ENCODE data around the gene TRPM1. TPM values are rescaled to one million over a fixed set of nuclear protein-coding genes. Genes with fewer than 3 reads are reported as not detected.

The TRPM1 gene
- total RNA-seq, 2 donors from 2014 or later: not detected

DNA sequence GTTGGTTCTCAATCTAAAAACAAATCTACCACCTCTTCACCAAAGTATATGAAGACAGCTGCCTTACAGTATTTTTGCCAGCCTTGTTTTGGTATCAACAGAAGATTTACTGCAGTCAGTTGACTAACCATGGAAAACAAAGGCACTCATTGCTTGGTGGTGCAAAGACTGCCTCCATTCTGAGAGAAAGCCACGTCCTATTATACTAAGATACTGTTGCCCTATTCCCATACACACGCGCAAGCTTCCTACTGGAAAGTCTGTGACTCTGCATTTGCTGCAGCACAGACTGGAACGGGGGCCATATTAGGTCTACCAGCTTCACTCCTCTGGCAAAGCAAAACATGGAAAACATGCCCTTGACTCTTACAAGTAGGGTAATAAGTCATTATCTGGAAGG lies 128.1 kb downstream of the TRPM1 start:
- no peak overlapping the region for H3K27ac Mint-ChIP-seq
- H3K9me3 ChIP-seq (ENCODE audit: control insufficient read depth, low read length, poor library complexity, severe bottlenecking): no peaks in the 10 kb centered on the region
- H3K4me3 Mint-ChIP-seq: no peak overlapping the region
- peaks cover 13% of the 10 kb centered on the region for H3K4me1 Mint-ChIP-seq
- H3K36me3 Mint-ChIP-seq (ENCODE audit: low read depth): no peaks in the 10 kb centered on the region
- DNase-seq: no peak
- no peaks in the 10 kb centered on the region for H3K27me3 Mint-ChIP-seq
- no peak for ATAC-seq

GRCh38 chr15:30969724-30970123 lies 131.8 kb downstream of the TRPM1 start:
- H3K9me3 ChIP-seq (ENCODE audit: control insufficient read depth, low read length, poor library complexity, severe bottlenecking): no peaks in the 10 kb centered on the region
- Mint-ChIP-seq H3K27ac (peak overlapping the region; percentile 3), H3K4me3 (no peak overlapping the region), H3K4me1 (peaks cover 7% of the 10 kb centered on the region), H3K27me3 (no peaks in the 10 kb centered on the region), H3K36me3 (ENCODE audit: low read depth) (no peaks in the 10 kb centered on the region)
- ATAC-seq (no peak), DNase-seq (no peak)

DNA sequence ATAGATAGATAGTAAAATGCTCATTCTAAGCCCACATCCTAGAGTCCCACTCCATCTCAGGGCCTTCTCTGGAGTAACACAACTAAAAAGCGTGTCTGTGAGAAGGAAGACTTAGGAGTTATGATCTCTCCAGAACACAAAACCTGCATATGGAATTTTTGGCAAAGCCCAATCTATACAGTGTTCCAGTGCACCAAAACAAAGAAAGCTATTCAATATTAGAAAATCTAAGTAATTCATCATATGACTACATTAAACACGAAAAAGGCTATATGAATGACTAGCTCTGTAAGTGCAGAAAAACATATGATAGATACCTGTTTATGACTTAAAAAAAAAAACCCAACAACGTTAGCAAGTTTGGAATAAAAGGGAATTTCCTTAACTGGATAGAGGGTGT lies 137.8 kb downstream of the TRPM1 start:
- H3K4me3 Mint-ChIP-seq: no peak overlapping the region
- H3K36me3 Mint-ChIP-seq (ENCODE audit: low read depth): peaks cover 9% of the 10 kb centered on the region
- H3K9me3 ChIP-seq (ENCODE audit: control insufficient read depth, low read length, poor library complexity, severe bottlenecking): no peaks in the 10 kb centered on the region
- no peak for DNase-seq
- peaks cover 19% of the 10 kb centered on the region for H3K4me1 Mint-ChIP-seq
- no peaks in the 10 kb centered on the region for H3K27me3 Mint-ChIP-seq
- no peak overlapping the region for H3K27ac Mint-ChIP-seq
- no peak for ATAC-seq

DNA sequence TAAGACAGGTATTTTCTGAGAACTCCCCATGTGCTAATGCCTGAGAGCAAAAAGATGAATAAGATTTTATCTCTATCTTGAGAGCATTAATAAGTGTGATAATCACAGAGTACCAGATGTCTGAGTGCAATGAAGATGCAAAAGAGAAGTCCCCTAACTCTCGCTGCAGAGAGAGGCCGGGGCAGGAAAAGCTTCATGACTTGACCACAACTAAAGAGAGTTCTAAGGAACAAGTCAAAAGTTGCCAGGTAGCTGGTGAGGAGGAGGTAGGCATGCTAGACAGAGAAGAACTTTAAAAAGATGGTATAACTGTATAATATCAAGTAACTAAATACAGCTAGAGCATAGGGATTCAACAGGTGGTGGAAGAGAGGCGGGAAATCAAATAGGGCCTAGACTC lies 138.9 kb downstream of the TRPM1 start:
- ATAC-seq (no peak), DNase-seq (no peak)
- Mint-ChIP-seq H3K4me3 (no peak overlapping the region), H3K36me3 (ENCODE audit: low read depth) (peaks cover 14% of the 10 kb centered on the region), H3K27me3 (no peaks in the 10 kb centered on the region), H3K4me1 (peaks cover 23% of the 10 kb centered on the region), H3K27ac (peak overlapping the region; percentile 79)
- no peaks in the 10 kb centered on the region for H3K9me3 ChIP-seq (ENCODE audit: control insufficient read depth, low read length, poor library complexity, severe bottlenecking)

GRCh38 chr15:30962079-30962478 lies 139.4 kb downstream of the TRPM1 start:
- H3K4me1 Mint-ChIP-seq: peaks cover 26% of the 10 kb centered on the region
- H3K36me3 Mint-ChIP-seq (ENCODE audit: low read depth): peaks cover 16% of the 10 kb centered on the region
- peak overlapping the region; percentile 86 for H3K27ac Mint-ChIP-seq
- no peaks in the 10 kb centered on the region for H3K9me3 ChIP-seq (ENCODE audit: control insufficient read depth, low read length, poor library complexity, severe bottlenecking)
- H3K4me3 Mint-ChIP-seq: no peak overlapping the region
- H3K27me3 Mint-ChIP-seq: no peaks in the 10 kb centered on the region
- DNase-seq: no peak
- no peak for ATAC-seq

GRCh38 chr15:30958219-30958618 lies 143.3 kb downstream of the TRPM1 start:
- no peak overlapping the region for H3K4me3 Mint-ChIP-seq
- no peaks in the 10 kb centered on the region for H3K27me3 Mint-ChIP-seq
- H3K4me1 Mint-ChIP-seq: peaks cover 26% of the 10 kb centered on the region
- DNase-seq: no peak
- ATAC-seq: no peak
- H3K36me3 Mint-ChIP-seq (ENCODE audit: low read depth): peaks cover 21% of the 10 kb centered on the region
- H3K9me3 ChIP-seq (ENCODE audit: control insufficient read depth, low read length, poor library complexity, severe bottlenecking): no peaks in the 10 kb centered on the region
- peak overlapping the region; percentile 93 for H3K27ac Mint-ChIP-seq

DNA sequence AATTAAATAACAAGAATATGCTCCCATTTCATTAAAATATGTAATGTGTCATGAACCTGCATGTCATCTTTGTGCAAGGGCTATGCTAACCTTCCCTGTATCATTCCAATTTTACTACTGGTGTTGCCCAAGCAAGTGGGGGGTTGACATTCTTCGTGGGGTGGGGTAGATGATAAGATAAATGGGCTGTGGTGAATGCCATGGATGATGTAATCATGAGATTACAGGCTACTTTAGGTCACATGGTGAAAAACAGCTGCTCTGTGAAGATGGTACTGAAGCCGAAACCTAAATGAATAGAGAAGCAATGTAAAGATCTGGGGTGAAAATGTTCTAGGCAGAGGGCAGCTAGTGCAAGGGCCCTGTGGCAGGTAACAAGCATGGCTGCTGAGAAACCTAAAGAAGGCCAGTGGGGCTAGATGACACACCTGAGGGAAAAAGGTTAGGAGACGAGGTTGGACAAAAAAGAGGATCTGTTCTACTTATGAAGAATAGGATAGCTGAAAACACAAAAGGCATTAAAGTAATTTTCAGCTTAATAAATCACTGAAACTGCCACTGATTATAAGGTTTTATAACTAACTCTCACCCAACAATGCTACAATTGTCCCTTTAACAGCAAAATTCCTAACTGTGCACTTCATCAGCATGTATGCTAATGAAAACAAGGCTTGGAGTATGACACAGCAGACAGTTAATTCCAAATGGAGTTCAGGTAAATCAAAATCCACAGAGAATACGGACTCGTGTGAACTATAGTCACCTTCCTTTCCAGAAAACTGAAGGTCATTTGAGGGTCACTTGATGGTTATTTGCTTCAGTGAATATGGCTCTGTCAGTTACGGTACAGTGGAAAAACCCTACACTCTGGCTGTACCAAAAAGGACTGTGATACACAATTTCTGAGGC lies 145.1 kb downstream of the TRPM1 start:
- no peaks in the 10 kb centered on the region for H3K27me3 Mint-ChIP-seq
- peak overlapping the region; percentile 93 for H3K27ac Mint-ChIP-seq
- peaks cover 17% of the 10 kb centered on the region for H3K4me1 Mint-ChIP-seq
- H3K4me3 Mint-ChIP-seq: no peak overlapping the region
- H3K36me3 Mint-ChIP-seq (ENCODE audit: low read depth): peaks cover 20% of the 10 kb centered on the region
- no peak for ATAC-seq
- no peaks in the 10 kb centered on the region for H3K9me3 ChIP-seq (ENCODE audit: control insufficient read depth, low read length, poor library complexity, severe bottlenecking)
- DNase-seq: no peak

DNA sequence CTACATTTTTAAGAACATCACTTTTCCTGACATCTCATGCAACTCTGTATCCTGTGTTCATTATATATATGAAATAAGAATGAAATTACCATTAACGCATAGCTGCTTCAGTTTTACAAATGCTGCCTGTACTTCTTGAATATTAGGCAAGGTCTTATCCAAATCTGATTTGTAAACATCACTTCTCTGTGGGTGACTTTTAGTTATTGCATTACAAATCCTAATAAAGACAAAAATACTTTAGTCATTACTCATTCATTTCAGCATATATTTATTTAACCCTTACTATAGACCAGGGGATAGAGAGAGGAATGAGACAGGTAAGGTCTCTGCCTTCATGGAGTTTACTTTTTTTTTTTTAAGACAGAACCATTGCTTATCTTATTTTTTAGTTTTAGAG lies 146.9 kb downstream of the TRPM1 start:
- Mint-ChIP-seq H3K4me3 (no peak overlapping the region), H3K27me3 (no peaks in the 10 kb centered on the region), H3K27ac (no peak overlapping the region), H3K36me3 (ENCODE audit: low read depth) (peaks cover 18% of the 10 kb centered on the region), H3K4me1 (peaks cover 15% of the 10 kb centered on the region)
- ATAC-seq: no peak
- no peaks in the 10 kb centered on the region for H3K9me3 ChIP-seq (ENCODE audit: control insufficient read depth, low read length, poor library complexity, severe bottlenecking)
- no peak for DNase-seq

DNA sequence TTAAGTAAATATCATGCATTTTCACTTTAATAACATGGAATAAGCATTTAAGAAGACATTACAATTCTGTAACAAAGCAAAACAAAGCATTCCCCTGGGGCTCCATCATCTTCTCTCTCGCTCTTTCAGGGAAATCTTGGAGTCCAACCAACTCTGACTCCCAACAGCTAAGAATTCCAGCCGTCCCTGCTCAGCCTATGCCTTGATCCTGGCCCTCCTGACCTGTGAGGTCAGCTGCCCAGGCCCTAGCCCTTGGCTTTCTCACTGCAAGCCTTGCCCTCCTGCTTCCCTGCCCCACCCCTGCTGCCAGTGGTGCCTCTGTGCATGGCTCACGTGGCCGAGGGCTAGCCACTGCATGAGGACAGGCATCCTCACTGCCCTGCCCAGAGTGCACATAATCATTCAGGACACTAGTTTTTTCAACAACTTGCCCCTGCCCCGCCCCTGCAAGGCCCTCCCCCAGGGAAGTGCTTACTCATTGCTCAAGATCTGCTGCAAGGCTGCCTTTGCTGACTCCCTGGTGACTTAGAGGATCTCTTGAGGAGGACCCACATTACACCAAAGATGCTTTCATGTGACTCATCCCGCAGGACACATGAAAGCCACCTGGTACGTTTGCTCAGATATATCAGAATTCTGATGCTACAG lies 147.7 kb downstream of the TRPM1 start:
- Mint-ChIP-seq H3K27ac (no peak overlapping the region), H3K27me3 (no peaks in the 10 kb centered on the region), H3K36me3 (ENCODE audit: low read depth) (peaks cover 20% of the 10 kb centered on the region), H3K4me1 (peaks cover 12% of the 10 kb centered on the region), H3K4me3 (no peak overlapping the region)
- H3K9me3 ChIP-seq (ENCODE audit: control insufficient read depth, low read length, poor library complexity, severe bottlenecking): no peaks in the 10 kb centered on the region
- ATAC-seq: no peak
- no peak for DNase-seq

DNA sequence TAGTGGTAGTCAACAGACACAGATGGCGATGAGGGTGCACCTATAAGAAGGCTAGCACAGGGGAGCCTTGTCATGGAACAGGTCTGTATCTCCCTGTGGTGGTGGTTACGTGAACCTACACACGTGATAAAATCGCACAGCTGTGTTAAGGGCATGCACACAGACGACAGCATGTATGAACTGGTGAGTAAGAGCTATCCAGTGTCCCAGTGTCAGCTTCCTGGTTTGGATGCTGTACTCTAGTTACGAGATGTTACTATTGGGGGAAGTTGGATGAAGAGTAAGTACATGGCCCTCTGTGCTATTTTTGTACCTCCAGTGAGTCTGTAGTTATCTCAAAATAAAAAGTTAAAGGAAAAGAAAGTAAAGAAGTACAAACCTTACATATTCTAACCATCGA lies 148.3 kb downstream of the TRPM1 start:
- Mint-ChIP-seq H3K27me3 (no peaks in the 10 kb centered on the region), H3K4me1 (peaks cover 12% of the 10 kb centered on the region), H3K4me3 (no peak overlapping the region), H3K36me3 (ENCODE audit: low read depth) (peaks cover 20% of the 10 kb centered on the region), H3K27ac (no peak overlapping the region)
- DNase-seq (no peak), ATAC-seq (no peak)
- H3K9me3 ChIP-seq (ENCODE audit: control insufficient read depth, low read length, poor library complexity, severe bottlenecking): no peaks in the 10 kb centered on the region

Other genes starting within 250 kb of the TRPM1 start
- gene FAN1, start 197.8 kb downstream of the TRPM1 start, total RNA-seq: 10 to 100 TPM; 23.2 to 28.4 TPM
- 10 to 100 TPM; 33.3 to 38.6 TPM for gene MTMR10, start 110.1 kb downstream of the TRPM1 start, total RNA-seq
- gene KLF13, start 225.1 kb upstream of the TRPM1 start, total RNA-seq: 100 to 1,000 TPM; 184 to 226 TPM